Stimulated activated CD8-positive, alpha-beta memory T cell treated with anti-CD3 and anti-CD28 coated beads, Interleukin-12 subunit alpha, Interleukin-12 subunit beta, amount 100 ng/mL, for 4 hours (primary cell): ENCODE measurements around the gene PRUNE2.
"Not testable (repeated sequence)": the region's sequence is repeated elsewhere in the genome, so short reads cannot be mapped to it uniquely, and the experiment has no call there.

Experiments used
- DNase-seq: peaks from one replicate; pipeline ENCODE4 v3.0.0-alpha.2; 2020; ENCODE audit warnings: low read depth

Gene PRUNE2

DNA sequence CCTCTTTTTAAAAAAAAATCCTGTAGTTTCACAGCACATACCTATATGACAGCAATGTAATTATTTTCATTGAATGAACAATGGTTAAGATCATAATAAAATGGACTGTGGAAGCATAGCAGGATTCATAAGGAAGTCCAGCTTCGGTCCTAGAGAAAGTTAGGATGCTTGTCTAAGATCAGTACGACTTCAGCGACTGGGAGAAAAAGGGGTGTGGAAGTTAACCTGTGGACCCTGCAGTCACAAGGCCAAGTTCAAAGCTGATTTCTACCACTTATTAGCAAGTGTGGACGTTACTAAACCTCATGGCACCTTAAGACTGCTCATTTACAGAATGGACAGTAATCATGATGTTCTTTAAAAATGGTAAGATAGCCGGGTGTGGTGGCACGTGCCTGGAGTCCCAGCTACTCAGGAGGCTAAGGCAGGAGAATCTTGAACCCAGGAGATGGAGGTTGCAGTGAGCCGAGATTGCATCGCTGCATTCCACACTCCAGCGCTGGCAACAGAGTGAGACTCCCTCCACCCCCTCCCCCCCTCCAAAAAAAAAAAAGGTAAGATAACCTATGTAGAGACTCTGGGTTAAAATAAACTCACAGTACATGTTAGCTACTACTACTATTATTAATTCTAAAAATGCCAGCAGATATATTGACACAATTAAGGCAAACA, 213.3 kb downstream of the PRUNE2 start:
- no peak for DNase-seq

DNA sequence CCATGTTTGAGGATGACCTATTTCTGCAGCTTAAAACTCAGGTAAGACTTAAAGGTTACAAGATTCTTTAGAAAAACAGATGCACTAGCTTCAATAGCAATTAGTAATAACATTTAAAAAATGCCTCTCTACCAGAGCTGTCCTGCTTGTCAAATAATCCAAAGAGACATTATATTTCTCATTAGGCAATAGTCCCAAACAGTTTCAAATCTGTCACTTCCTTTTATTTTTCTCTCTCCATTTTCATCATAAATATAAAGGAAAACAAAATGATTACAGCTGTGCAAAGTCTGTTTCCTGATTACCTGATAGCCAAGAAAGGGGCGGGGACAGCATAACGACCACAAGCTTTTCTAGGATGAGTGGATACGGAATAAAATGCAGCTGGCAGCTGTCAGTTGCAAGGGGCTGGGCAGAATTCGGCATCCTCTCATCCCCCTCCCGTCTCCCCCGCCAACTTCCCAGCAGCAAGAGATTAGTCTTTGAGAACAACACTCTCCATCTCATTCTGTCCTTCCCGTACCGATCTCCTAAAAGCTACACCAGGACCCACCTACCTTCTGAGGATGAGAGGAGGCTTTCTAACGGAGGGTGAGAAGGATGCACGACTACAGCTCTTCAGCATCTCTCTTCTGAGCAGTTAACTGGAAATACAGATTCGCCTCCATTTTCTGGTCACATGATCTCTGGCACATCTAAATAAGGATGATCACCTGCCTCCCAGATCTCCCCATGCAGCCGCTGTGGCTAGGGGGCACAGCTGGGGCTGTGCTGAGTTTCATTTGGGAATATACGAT, 214.2 kb downstream of the PRUNE2 start:
- DNase-seq: no peak

DNA sequence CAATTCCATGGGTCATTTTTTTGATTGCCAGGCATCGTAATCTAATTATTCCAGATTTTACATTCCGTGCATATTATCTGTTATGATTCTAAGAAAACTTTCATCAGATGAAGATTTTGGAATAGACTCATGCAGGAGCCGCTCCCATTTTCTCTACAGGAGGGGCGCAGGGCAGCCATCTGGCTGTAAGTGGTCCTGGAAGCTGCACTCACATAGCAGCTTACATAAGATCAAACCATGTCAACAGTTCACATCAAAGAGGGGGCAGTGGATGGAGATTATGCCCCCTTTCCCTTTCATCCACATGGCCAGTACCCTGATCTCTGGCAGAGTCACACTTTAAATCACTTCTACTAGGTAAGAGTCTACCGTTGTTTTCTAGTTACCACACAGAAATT, 214.9 kb downstream of the PRUNE2 start:
- no peak for DNase-seq

DNA sequence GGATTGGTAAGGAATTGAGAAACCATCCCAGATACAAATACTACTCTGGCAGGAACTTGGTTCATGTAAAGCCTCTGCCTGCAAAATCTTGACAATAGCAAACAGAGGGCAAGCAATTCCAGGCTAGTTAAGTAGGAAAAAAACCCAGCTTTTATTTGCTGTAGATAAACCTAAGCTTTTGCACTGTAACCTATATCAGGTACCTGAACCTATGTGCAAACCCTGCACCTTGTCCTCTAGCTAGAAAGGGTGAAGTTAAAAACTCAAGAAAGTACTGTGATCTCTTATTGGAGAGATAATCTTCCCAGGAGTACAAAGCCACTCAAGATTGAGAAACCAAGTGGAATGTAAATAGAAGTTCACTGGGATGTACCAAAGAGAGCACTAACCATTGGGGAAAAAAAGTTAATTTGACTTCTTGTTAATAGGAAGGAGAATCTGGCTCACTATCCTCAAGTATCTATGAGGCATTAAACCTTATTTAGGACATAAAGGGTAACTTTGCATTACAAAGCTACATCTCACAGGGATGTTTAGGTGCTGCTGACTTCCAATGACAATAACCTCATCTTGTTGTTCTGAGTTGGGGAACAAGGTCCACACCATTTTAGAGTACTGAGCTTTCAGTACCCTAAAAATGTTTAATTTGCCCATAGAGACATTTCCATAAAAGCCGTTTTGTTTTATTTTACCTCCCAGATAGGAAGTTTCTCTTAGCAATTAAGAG, 215.5 kb downstream of the PRUNE2 start:
- DNase-seq: no peak

DNA sequence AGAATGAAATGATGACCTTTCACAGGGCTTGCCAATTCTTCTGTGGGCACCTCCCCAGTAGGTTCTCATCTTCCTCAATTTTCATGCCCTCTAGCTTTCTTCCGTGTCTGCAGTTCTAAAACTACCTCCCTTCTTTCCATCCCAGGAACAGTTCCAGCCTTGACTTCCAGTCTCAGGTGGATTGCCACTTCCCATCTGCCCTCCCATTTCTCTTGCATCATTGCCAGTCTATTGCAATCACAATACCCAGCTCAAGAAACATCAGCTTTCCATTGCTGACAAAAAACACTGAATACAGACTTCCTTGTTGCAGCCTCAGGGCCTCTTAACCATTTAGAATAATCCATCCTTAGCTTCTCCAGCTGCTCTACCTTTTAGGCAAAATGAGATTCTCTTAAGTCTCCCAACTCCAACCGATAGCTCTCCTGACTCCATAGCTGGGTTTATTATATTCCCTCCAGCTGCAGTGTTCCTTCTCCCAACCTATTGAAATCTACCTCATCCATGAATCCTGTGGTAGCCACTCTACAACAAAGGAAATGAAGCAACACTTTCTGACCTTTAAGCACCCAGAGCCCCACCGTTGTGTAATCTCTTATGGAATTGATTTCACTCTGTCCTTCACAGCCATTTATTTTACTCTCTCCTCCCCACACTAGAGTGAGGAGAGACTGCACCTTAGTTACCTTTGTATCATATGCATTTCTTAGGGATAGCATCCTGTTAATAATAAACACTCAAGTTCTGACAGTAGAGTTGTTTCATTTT, 217.3 kb downstream of the PRUNE2 start:
- no peak for DNase-seq

DNA sequence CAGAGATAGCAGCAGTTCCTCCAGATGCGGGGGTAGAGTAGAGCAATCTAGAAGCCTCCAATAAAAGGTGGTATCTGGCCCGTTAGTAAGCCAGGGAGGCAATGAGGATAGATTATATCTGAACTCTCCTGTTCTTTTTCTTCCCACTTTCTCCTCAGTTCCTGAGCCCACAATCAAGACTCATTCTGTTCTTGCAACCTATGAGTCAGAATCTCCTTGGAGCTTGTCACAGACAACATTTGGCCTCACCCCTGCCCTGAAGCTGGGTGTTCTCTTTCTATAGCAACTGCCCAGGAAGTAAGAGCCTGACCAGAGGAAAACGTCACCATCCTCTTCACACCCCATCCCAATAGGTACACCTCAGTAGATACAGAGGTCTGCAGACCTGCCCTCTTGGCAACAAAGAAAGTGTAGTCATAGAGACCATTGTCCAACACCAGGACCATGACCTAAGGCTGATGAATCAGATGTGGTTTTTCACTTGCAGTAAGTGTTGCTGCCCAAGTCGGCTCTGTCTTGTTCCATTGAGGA, 218.0 kb downstream of the PRUNE2 start:
- DNase-seq: no peak

DNA sequence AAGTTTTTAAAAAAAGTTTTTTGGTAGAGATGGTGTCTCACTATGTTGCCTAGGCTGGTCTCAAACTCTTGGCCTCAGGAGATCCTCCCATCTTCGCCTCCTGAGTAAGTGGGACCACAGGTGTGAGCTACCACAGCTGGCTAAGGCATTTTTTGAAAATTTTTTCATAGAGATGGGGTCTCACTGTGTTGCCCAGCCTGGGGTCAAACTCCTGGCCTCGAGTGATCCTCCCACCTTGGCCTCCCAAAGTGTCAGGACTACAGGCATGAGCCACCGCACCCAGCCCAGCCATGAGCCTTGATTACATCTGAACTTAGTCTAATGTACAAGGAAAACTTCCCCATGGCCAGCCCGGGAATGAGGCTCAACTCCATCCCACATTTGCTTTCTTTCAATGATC, 219.2 kb downstream of the PRUNE2 start:
- no peak for DNase-seq

DNA sequence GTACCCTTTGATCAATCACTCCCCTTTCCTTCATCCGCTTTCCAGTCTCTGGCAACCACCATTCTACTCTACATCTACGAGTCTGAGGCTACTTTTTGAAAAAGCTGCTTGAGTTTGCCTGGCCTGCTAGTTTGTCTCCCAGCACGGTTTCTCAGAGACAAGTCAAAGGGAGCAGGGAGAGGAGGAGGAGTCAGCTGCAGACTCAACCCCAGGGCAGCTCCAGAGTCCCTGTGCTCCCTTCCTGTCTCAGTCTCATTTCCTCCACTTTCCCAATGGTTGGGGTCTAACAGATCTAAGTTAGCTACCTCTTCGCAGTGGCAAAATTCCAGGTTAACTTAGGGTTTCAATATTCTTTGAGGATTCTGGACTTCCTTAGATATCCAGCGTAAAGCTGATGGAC, 221.7 kb downstream of the PRUNE2 start:
- DNase-seq: no peak

DNA sequence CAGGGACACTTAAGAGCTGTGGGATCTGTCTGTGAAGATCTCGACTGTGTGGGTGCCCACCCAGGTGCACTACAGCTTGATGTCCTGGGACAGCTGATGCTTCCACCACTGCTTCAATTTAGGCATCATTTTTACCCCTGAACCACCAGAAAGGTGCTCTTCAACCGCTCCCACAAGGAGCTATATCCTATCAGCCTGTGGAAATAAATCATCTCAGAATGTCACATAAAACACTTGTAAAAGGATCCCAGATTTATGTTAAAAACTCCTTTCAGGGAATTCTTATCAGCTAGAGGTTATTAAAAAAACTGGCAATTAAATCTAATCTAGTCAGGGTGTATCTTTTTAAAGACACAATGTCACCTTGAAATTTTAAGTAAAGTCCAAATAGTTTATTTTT, 224.4 kb downstream of the PRUNE2 start:
- DNase-seq: no peak

DNA sequence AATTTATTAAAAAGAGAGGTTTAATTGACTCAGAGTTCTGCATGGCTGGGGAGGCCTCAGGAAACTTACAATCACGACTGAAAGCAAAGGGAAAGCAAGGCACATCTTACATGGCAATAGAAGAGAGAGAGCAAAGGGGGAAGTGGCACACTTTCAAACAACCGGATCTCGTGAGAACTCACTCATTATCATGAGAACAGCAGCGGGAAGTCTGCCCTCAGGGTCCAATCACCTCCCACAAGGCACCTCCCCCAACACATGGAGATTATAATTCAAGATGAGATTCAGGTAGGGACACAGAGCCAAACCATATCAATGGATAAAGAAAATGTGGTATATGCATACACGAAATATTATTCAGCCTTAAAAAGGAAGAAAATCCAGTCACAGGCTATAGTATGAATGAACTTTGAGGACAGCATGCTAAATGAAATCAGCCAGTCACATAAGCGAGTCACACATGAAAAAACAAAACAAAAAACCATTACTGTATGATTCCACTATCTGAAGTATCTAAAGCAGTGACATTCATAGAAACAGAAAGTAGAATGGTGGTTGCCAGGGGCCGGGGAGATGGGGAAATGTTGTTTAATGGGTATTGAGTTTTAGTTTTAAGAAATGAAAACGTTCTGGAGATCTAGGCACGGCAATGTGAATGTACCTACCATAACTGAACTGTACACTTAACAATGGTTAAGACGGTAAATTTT, 225.0 kb downstream of the PRUNE2 start:
- DNase-seq: no peak

DNA sequence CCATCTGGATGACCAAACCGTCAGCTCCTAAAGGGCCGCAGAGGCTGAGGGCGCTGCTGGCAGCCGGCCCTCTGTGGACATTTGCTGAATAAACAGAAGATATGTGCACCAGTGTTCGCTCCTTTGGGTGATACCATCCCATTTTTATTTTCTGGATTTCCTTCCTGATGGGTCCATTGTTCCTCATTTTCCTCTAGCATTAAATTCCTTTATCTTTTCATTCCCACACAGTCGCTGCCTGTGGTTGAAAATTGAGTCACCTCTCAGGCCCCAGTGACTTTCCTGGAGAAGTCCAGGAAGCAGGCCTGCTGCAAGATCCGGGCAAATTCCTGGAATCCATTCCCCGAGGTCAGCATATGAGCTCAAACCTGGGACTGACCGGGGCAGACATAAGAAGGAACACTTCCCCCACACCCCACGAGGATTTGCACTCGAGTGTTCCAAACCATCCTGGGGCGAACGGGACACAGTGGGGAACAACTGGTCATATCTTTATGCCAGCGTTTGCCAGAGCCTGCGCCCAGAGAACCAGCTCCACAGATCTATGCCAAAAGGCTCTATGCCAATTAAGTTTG, 228.3 kb downstream of the PRUNE2 start:
- DNase-seq: no peak

DNA sequence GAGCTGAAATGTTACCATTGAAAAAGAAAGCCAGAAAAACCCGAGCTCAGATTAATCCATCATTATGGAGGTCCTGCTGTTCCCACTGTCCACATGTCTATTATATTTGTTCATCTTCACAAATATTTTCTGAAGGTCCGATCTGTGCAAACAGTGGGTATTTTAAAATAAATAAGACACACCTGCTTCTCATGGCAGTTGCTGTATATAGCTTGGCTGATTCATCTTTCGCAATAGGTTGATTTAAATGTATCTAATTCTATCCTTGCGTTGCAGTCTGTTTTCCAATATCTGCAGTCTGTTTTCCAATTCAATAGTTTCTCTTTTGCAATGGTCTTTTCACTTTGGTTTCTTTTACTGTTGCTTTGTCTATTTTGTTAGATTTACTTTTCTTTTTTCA, 229.1 kb downstream of the PRUNE2 start:
- no peak for DNase-seq

DNA sequence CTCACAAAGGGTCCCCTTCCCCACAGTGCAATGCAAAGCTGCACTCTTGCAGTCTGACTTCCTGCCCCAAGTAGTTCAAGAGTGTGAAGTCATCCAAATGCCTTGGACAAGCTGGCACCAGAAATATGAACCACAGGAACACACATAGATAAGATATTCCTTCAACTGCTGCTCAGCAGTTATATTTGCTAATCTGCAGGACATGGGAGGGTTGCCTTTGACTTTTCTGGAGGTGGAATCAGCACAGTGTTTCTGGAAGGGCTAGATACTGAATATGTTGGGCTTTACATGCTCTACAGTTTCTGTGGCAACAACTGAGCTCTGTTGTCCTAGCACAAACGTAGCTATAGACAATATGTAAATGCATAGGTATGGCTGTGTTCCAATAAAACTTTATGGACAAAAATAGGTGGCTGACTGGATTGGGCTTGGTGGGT, 238.4 kb downstream of the PRUNE2 start:
- DNase-seq: no peak

DNA sequence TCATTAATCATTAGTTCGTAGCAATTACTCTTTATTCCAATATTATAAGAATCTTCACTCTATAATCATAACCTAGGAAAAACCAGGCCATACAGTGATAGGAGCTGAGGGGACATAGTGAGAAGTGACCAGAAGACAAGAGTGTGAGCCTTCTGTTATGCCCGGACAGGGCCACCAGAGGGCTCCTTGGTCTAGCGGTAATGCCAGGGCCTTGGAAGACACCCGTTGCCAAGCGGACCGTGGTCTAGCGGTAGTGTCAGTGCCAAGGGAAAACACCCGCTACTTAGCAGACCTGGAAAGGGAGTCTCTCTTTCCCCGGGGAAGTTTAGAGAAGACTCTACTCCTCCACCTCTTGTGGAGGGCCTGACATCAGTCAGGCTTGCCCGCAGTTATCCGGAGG, 239.9 kb downstream of the PRUNE2 start:
- DNase-seq: not testable (repeated sequence)

DNA sequence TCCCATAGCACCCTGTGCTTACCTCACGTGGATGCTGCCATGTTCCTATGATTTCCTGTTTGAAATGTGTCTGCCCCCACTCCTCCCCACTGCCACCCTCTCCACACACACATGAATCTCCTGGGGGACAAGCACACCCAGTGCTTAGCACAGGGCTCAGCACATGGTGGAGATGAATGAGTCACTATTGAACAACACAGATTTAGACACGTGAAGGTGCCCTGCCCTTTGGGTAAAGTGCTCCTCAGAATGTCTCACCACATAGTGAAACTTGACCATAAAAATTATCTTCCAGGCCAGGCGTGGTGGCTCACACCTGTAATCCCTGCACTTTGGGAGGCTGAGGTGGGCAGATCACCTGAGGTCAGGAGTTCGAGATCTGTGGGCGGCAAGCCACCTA, 240.5 kb downstream of the PRUNE2 start:
- DNase-seq: no peak

DNA sequence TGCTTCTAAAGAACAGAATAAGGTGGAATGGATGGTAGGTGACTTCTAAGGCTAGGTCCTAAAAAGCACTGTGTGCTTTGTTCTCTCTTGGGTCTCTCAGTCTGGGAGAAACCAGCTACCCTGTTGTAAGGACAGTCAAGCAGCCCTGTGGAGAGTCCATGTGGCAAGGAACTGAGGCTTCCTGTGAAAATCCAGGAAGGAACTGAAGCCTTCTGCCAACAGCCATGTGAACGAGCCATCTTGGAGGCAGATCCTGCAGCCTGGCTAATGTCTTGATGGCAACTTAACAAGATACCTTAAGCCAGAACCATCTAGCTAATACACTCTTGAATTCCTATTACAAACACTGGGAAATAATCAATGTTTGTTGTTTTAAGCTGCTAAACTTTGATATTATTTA, 241.8 kb downstream of the PRUNE2 start:
- no peak for DNase-seq

DNA sequence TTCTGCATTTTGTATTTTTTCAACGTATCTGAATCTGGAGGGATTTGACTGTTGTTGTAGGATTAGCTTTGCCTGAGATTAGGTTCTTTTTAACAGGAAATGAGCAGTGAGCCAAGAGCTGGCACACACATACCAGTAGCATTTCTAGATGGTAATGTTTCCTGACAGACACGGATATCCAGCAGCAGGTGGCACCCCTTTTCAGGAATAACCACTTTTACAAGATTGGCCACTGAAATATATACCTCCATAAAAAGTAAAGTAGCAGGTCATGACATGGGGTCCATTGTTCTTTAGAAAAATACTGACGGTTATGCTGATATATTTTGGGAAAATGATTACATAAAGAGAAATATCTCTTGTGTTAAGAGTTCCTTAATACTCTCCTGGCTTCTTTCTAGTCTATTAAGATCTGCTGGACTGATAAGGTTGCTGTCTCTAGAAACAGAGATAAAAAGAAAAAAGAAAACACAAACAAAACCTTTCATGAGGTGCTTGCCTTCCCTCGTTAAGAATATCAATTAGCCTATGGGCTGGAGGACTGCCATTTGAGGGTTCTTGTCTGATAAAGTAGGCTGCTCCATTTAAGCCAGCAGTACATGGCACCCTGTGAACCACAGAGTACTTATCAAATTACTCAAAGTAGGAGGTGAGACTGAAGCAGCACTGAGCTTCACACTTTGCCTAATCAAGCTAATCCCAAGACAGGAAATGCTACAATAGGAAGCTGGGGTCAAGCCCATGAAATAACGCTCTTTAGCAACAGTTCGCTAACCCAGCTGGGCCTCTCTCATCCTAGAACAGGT, 243.2 kb downstream of the PRUNE2 start:
- no peak for DNase-seq

DNA sequence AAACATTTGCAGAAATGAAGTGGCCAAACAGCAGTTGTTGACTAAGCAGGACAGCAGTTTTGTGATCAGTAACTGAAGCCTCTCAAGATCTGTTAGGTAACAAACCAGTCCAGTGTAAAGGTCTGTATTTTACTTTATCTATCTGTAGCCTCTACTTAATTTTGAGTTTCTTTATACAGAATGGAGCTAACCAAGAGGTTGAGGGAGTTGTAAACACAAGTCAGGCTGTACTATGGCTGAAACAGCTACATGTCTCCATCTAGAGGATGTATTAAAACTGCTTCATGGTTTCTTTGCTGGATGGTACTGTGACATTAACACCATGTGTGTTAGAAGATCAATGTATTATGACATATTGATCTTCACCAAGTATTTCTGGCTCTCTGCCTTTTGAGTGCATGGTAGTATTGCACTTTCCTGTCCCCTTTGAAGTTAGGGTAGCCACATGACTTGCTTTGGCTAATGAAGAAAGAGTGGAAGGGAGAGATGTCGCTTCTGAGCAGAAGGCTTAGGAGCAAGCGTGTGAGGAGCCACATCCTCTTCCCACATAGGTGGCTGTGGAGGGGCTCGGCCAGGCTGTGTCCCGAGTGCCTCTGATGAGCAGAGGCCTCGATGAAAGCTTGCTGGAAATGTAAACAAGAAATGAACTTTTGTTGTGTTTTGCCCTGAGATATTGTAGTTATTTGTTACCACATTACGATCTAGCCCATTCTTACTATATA, 247.2 kb downstream of the PRUNE2 start:
- DNase-seq: no peak

DNA sequence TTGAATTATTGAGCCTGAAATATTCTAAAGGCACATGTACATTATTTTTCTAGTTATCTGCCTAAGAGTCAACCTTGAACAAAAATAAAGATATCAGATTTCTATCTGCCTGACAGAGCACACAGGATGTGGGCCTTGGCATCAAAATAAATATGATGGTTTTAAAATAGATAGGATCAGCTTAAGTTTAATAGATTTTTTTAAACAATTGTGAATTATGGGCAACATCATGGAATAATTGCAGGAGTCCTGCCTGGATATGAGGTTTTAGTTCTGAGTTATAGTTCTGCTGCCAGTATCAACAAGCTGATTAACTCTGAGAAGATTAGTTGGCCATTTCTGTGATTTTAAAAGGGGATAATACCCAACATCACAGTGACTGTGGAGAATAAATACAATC, 248.6 kb downstream of the PRUNE2 start:
- no peak for DNase-seq

DNA sequence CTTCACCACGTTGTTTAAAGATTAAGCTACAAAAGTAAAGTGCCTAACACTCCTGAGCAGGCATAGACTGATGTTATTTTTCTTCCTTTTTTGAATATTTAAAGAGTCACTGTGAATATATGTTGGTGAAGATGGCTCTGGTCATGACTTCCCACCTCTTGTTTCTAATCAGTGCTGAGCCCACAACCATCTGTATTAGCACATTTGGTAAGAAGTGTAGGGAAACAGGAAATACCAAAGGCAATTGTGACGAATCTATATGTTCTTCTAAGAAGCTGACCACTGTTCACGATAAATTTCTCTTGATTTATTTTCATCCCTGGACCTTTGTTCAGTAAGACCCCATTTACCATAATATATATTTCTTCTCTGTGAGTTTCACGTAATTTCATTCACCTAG, 249.9 kb downstream of the PRUNE2 start:
- DNase-seq: no peak
